Colonic mucosa (tissue), 4 donors: ENCODE data around the gene GPATCH1. TPM values are rescaled to one million over a fixed set of nuclear protein-coding genes. Genes with fewer than 3 reads are reported as not detected.

Experiments
- DNase-seq: peaks from one replicate; pipeline ENCODE4 v3.0.0-alpha.2; 2020
- H3K27ac ChIP-seq: fragments of 200-600 bp; one replicate; pipeline ENCODE4 v1.8.0; 2021
- H3K27me3 ChIP-seq: fragments of 200-600 bp; one replicate; pipeline ENCODE4 v1.8.0; 2021
- H3K36me3 ChIP-seq: fragments of 200-600 bp; one replicate; pipeline ENCODE4 v1.8.0; 2021
- H3K4me1 ChIP-seq: fragments of 200-600 bp; one replicate; pipeline ENCODE4 v1.8.0; 2021; ENCODE audit warnings: mild to moderate bottlenecking
- H3K4me3 ChIP-seq: fragments of 200-600 bp; one replicate; pipeline ENCODE4 v1.8.0; 2021
- H3K9ac ChIP-seq, 2 donors: one replicate each; pipeline ENCODE4 v1.7.0; 2013; ENCODE audit warnings: control low read depth in 2 of 2, low read depth in 2 of 2, low read length in 2 of 2
- H3K9me3 ChIP-seq: fragments of 200-600 bp; one replicate; pipeline ENCODE4 v1.8.0; 2021
- CTCF ChIP-seq: fragments of 200-600 bp; IDR thresholded peaks from one replicate; pipeline ENCODE4 v1.8.0; 2022; ENCODE audit warnings: antibody characterized with exemption, mild to moderate bottlenecking
- intact Hi-C: fragments of 100-400 bp; cut with DNase I; formaldehyde crosslinking; loops from one replicate; pipeline ENCODE4 v1.14.1; 2022
- total RNA-seq, 2 donors: library from RNA; stranded (reverse); fragmentation: NEBNext Ultra II Directional in 1 of 2; extraction: Animal tissue kit (Norgen Biotek cat#: 25700) in 1 of 2; gene quantifications; one replicate each; pipeline ENCODE4 v1.2.1, GENCODE V29; 2021
- donor health status: healthy.
- donor health status: DM: no; HTN: no; CAD: no.
- donor health status: DM: no; HTN: no; CAD: no.

GPATCH1 gene
- total RNA-seq, 2 donors from 2014 or later = 10.0 to 10.9 TPM

DNA sequence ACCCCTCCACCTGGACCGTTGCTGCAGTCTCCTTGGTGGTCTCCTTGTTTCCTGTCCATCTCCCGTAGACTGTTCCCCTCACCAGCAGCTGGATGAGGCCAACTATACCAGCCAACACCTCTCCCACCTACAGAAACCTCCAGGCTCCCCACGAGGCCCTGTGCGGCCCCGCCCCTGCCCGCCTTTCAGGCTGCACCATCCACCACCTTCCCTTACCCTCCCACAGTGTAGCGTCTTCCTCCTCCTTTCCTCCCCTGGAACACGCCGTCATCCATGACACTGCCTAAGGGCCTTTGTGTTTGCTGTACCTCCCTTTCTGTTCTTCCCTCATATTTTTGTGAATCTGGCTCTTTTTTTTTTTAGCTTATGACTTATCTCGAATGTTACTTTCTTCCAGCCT is 27.2 kb downstream of the GPATCH1 start:
- no peaks in the 10 kb centered on the region for H3K9me3 ChIP-seq

GRCh38 chr19:33110137-33110910 is 29.3 kb downstream of the GPATCH1 start:
- no peaks in the 10 kb centered on the region for H3K36me3 ChIP-seq
- no peaks in the 10 kb centered on the region for H3K27me3 ChIP-seq
- intact Hi-C loops = no loop called here
- no peak for TF ChIP-seq CTCF
- H3K4me1 ChIP-seq = no peaks in the 10 kb centered on the region
- no peak overlapping the region for H3K9ac ChIP-seq
- no peak overlapping the region for H3K27ac ChIP-seq
- DNase-seq = no peak
- H3K4me3 ChIP-seq = no peak overlapping the region
- H3K9me3 ChIP-seq = no peaks in the 10 kb centered on the region

More for the DNA sequence above, 27.2 kb downstream of the GPATCH1 start:
- no peaks in the 10 kb centered on the region for H3K36me3 ChIP-seq
- no peaks in the 10 kb centered on the region for H3K27me3 ChIP-seq
- no peak overlapping the region for H3K9ac ChIP-seq
- intact Hi-C loops = no loop called here
- no peak for TF ChIP-seq CTCF
- H3K27ac ChIP-seq = no peak overlapping the region
- DNase-seq = no peak
- no peaks in the 10 kb centered on the region for H3K4me1 ChIP-seq
- H3K4me3 ChIP-seq = no peak overlapping the region

DNA sequence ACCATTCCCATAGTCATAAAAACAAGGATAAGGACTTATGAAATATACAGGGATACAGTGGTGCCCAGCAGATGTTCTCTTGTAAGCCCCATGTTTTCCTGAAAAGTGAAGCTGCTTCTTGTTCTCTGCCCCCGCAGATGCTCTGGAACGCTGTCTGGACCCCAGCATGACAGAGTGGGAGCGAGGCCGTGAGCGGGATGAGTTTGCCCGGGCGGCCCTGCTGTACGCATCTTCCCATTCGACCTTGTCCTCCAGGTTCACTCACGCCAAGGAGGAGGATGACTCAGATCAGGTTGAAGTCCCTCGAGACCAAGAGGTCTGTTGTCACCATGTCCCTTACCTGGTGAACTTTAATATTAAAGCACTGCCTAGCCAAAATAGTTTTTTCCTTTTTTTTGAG is 30.6 kb downstream of the GPATCH1 start:
- Histone ChIP-seq H3K9me3 (no peaks in the 10 kb centered on the region), H3K4me3 (no peak overlapping the region), H3K4me1 (no peaks in the 10 kb centered on the region), H3K27ac (no peak overlapping the region), H3K36me3 (no peaks in the 10 kb centered on the region), H3K27me3 (no peaks in the 10 kb centered on the region), H3K9ac (no peak overlapping the region)
- TF ChIP-seq CTCF = no peak
- no peak for DNase-seq
- intact Hi-C loops = no loop called here

GRCh38 chr19:33114312-33114711 is 33.3 kb downstream of the GPATCH1 start:
- H3K9ac ChIP-seq = no peak overlapping the region
- H3K27me3 ChIP-seq = no peaks in the 10 kb centered on the region
- intact Hi-C loops = no loop called here
- DNase-seq = no peak
- H3K4me1 ChIP-seq = no peaks in the 10 kb centered on the region
- no peak overlapping the region for H3K27ac ChIP-seq
- H3K9me3 ChIP-seq = no peaks in the 10 kb centered on the region
- no peak overlapping the region for H3K4me3 ChIP-seq
- TF ChIP-seq CTCF = no peak
- peaks cover 4% of the 10 kb centered on the region for H3K36me3 ChIP-seq

DNA sequence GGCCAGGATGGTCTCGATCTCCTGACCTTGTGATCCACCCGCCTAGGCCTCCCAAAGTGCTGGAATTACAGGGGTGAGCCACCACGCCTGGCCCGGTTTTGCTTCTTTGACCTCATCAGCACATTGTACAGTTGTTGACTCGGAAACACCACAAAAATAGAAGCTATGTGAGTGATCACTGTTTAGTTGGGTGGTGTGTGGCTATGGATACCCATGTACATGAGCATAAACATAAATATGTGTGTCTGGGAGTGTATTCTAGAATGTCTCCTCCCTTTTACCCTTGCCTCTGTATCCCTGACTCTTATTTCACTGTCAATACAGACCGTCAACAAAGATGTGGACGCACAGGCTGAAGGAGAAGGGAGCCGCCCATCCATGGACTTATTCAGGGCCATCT is 36.5 kb downstream of the GPATCH1 start:
- Histone ChIP-seq H3K27me3 (no peaks in the 10 kb centered on the region), H3K4me1 (no peaks in the 10 kb centered on the region), H3K4me3 (no peak overlapping the region), H3K36me3 (peaks cover 4% of the 10 kb centered on the region), H3K9ac (no peak overlapping the region), H3K27ac (no peak overlapping the region), H3K9me3 (no peaks in the 10 kb centered on the region)
- intact Hi-C loops = loop anchor here (5.0 kb wide), 1 partner anchor 140 kb away; no protein-coding TSS in a partner anchor
- no peak for TF ChIP-seq CTCF
- DNase-seq = no peak
